ENCODE results near the gene PTPRK. TPM values are rescaled to one million over a fixed set of nuclear protein-coding genes. Genes with fewer than 3 reads are reported as not detected.

The PTPRK gene
- total and polyA plus RNA-seq, 4 donors = 12.1 to 61.2 (median 29.1) TPM

GRCh38 chr6:128033156-128033555, 487.2 kb downstream of the PTPRK start:
- 91% methylated on average over 2 of the region's 2 CpGs for WGBS

DNA sequence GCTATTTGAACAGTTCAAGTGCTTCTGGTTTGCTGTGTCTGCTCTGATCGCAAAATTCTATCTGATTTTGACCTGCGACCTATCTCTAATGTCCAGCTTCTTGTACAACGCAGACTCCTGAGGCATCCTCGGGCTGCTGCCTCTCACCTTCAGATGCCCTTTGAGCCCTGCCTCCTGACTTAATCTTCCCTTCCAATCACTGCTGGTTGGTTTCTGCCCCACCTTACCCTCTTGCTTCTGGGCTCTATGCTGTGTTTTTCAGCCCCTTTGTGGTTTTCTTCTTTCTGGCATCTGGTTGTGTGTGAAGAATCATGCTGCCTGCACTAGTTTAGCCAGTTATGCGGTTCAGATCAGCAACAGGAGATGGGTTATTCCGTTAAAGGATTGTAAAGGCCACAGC, 488.4 kb downstream of the PTPRK start:
- DNase-seq (ENCODE audit: low spot score) = no peak
- H3K4me3 ChIP-seq (ENCODE audit: low read depth in 1 of 3, low read length in 3 of 3) = no peak overlapping the region
- H3K27ac ChIP-seq (ENCODE audit: low read depth in 1 of 2, low read length in 2 of 2) = no peak overlapping the region
- H3K4me1 ChIP-seq (ENCODE audit: control insufficient read depth in 4 of 4, insufficient read depth in 4 of 4, low read length in 3 of 4) = no peaks in the 10 kb centered on the region
- H3K36me3 ChIP-seq (ENCODE audit: control insufficient read depth in 4 of 4, insufficient read depth in 3 of 4, low read depth in 1 of 4, low read length in 3 of 4) = peaks cover 0 to 3% (median 0%) of the 10 kb centered on the region in 4 donors
- 92% methylated on average over 6 of the region's 6 CpGs for WGBS
- no peak overlapping the region for H3K9ac ChIP-seq (ENCODE audit: low read depth in 1 of 2, low read length in 2 of 2)
- H3K9me3 ChIP-seq (ENCODE audit: control insufficient read depth in 4 of 4, low read length in 3 of 4) = no peaks in the 10 kb centered on the region
- H3K27me3 ChIP-seq (ENCODE audit: control insufficient read depth in 4 of 4, insufficient read depth in 4 of 4, low read length in 3 of 4) = no peaks in the 10 kb centered on the region
- TF ChIP-seq MAX (IDR thresholded peaks at IDR 0.05) = no peak
- TF ChIP-seq REST (IDR thresholded peaks at IDR 0.05) = no peak
- no peak for TF ChIP-seq HNF4G (IDR thresholded peaks at IDR 0.05)
- TF ChIP-seq, protein P1, sequence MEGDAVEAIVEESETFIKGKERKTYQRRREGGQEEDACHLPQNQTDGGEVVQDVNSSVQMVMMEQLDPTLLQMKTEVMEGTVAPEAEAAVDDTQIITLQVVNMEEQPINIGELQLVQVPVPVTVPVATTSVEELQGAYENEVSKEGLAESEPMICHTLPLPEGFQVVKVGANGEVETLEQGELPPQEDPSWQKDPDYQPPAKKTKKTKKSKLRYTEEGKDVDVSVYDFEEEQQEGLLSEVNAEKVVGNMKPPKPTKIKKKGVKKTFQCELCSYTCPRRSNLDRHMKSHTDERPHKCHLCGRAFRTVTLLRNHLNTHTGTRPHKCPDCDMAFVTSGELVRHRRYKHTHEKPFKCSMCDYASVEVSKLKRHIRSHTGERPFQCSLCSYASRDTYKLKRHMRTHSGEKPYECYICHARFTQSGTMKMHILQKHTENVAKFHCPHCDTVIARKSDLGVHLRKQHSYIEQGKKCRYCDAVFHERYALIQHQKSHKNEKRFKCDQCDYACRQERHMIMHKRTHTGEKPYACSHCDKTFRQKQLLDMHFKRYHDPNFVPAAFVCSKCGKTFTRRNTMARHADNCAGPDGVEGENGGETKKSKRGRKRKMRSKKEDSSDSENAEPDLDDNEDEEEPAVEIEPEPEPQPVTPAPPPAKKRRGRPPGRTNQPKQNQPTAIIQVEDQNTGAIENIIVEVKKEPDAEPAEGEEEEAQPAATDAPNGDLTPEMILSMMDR (IDR thresholded peaks at IDR 0.05; ENCODE audit: low read depth, low read length, missing input control) = no peak
- no peak for TF ChIP-seq RAD21 (IDR thresholded peaks at IDR 0.05)
- TF ChIP-seq FOXA2 (IDR thresholded peaks at IDR 0.05) = no peak
- no peak for TF ChIP-seq ZBTB33 (IDR thresholded peaks at IDR 0.05)
- no peak for TF ChIP-seq NR2F2 (IDR thresholded peaks at IDR 0.05)
- no peak for TF ChIP-seq YY1 (IDR thresholded peaks at IDR 0.05)
- TF ChIP-seq JUND (IDR thresholded peaks at IDR 0.05) = no peak
- no peak for TF ChIP-seq HNF4A (conservative IDR thresholded peaks at IDR 0.05)
- no peak for TF ChIP-seq GABPA (IDR thresholded peaks at IDR 0.05 in 1 of 2, conservative IDR thresholded peaks at IDR 0.05 in 1 of 2)
- TF ChIP-seq FOXA1 (IDR thresholded peaks at IDR 0.05) = no peak
- TF ChIP-seq TAF1 (conservative IDR thresholded peaks at IDR 0.05) = no peak
- no peak for TF ChIP-seq RXRA (IDR thresholded peaks at IDR 0.05)

More at GRCh38 chr6:128033156-128033555, 487.2 kb downstream of the PTPRK start:
- DNase-seq (ENCODE audit: low spot score) = no peak
- H3K36me3 ChIP-seq (ENCODE audit: control insufficient read depth in 4 of 4, insufficient read depth in 3 of 4, low read depth in 1 of 4, low read length in 3 of 4) = peaks cover 0 to 3% (median 0%) of the 10 kb centered on the region in 4 donors
- no peaks in the 10 kb centered on the region for H3K9me3 ChIP-seq (ENCODE audit: control insufficient read depth in 4 of 4, low read length in 3 of 4)
- H3K4me1 ChIP-seq (ENCODE audit: control insufficient read depth in 4 of 4, insufficient read depth in 4 of 4, low read length in 3 of 4) = no peaks in the 10 kb centered on the region
- no peak overlapping the region for H3K4me3 ChIP-seq (ENCODE audit: low read depth in 1 of 3, low read length in 3 of 3)
- no peak overlapping the region for H3K27ac ChIP-seq (ENCODE audit: low read depth in 1 of 2, low read length in 2 of 2)
- no peak overlapping the region for H3K9ac ChIP-seq (ENCODE audit: low read depth in 1 of 2, low read length in 2 of 2)
- H3K27me3 ChIP-seq (ENCODE audit: control insufficient read depth in 4 of 4, insufficient read depth in 4 of 4, low read length in 3 of 4) = no peaks in the 10 kb centered on the region
- TF ChIP-seq JUND (IDR thresholded peaks at IDR 0.05) = no peak
- TF ChIP-seq YY1 (IDR thresholded peaks at IDR 0.05) = no peak
- no peak for TF ChIP-seq FOXA2 (IDR thresholded peaks at IDR 0.05)
- TF ChIP-seq NR2F2 (IDR thresholded peaks at IDR 0.05) = no peak

All from liver (tissue), 9 donors.